Esophagus squamous epithelium (tissue), 4 donors: ENCODE measurements around the gene MRPS6.

ENCODE experiments used
- POLR2A ChIP-seq, 4 donors: fragments of 450-650 bp; IDR thresholded peaks; one replicate each; pipeline ENCODE4 v1.6.1; 2017; ENCODE audit warnings: antibody characterized with exemption in 4 of 4, mild to moderate bottlenecking in 4 of 4, moderate library complexity in 3 of 4
- TF ChIP-seq, protein P1 (sequence below), 6 experiments: fragments of 450-650 bp in 4 of 6; fragments of 200-600 bp in 2 of 6; sonication (generic) in 2 of 6; IDR thresholded peaks; one replicate each; pipeline ENCODE4 v1.5.1; 2016 to 2019; ENCODE audit warnings: antibody characterized with exemption in 6 of 6, mild to moderate bottlenecking in 4 of 6, moderate library complexity in 4 of 6

DNA sequence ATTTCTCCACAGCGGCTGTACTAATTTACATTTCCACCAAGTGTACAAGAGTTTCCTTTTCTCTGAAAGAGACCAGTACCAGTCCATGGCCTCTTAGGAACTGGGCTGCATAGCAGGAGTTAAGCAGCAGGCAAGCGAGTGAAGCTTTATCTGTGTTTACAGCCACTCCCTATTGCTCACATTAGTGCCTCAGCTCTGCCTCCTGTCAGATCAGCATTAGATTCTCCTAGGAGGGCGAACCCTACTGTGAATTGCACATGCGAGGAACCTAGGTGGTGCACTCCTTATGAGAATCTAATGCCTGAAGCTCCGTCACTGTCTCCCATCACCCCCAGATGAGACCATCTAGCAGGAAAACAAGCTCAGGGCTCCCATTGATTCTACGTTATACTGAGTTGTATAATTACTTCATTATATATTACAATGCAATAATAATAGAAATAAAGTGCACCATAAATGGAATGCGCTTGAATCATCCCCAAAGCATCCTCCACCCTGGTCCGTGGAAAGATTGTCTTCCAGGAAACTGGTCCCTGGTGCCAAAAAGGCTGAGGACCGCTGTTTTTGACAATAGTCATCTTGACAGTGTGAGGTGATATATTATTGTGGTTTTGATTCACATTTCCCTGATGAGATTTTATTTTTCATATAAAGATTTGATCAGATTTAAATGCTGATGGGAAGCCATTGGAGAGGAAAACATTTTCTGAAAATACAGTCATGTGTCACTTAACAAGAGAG, 45.5 kb upstream of the MRPS6 start:
- TF ChIP-seq, protein P1, sequence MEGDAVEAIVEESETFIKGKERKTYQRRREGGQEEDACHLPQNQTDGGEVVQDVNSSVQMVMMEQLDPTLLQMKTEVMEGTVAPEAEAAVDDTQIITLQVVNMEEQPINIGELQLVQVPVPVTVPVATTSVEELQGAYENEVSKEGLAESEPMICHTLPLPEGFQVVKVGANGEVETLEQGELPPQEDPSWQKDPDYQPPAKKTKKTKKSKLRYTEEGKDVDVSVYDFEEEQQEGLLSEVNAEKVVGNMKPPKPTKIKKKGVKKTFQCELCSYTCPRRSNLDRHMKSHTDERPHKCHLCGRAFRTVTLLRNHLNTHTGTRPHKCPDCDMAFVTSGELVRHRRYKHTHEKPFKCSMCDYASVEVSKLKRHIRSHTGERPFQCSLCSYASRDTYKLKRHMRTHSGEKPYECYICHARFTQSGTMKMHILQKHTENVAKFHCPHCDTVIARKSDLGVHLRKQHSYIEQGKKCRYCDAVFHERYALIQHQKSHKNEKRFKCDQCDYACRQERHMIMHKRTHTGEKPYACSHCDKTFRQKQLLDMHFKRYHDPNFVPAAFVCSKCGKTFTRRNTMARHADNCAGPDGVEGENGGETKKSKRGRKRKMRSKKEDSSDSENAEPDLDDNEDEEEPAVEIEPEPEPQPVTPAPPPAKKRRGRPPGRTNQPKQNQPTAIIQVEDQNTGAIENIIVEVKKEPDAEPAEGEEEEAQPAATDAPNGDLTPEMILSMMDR (IDR thresholded peaks at IDR 0.05): no peak
- no peak for TF ChIP-seq POLR2A (IDR thresholded peaks at IDR 0.05)
